GM19455 (cell line): ENCODE measurements around the gene LEFTY1.
A peak's percentile ranks its signal among the peaks of the same experiment; 100 is the strongest.
"Not testable (repeated sequence)": the region's sequence is repeated elsewhere in the genome, so short reads cannot be mapped to it uniquely, and the experiment has no call there.

ENCODE experiments used
- ATAC-seq: cut with Tn5 transposase; IDR thresholded peaks from one replicate; pipeline ENCODE4 v1.9.1; 2021; ENCODE audit not compliant: unreplicated experiment

LEFTY1 gene

GRCh38 chr1:225888898-225889601 lies at the start of gene LEFTY1:
Gene LEFTY1 (minus strand): TSS chr1:225889146. CDS start chr1:225889066, 80 bp downstream.
- ATAC-seq = no peak

- no peak for ATAC-seq
These were observed 48.4 kb upstream of the LEFTY1 start for GRCh38 chr1:225937048-225937968.

GRCh38 chr1:225936523-225936922 lies 47.6 kb upstream of the LEFTY1 start:
- no peak for ATAC-seq

- ATAC-seq = not testable (repeated sequence)
These were observed 47.1 kb upstream of the LEFTY1 start for GRCh38 chr1:225936086-225936485.

GRCh38 chr1:225934711-225935110 lies 45.8 kb upstream of the LEFTY1 start:
- no peak for ATAC-seq

GRCh38 chr1:225933072-225933471 lies 44.1 kb upstream of the LEFTY1 start:
- ATAC-seq = no peak

- no peak for ATAC-seq
These were observed 42.6 kb upstream of the LEFTY1 start for GRCh38 chr1:225931270-225932136.

GRCh38 chr1:225930566-225930965 lies 41.6 kb upstream of the LEFTY1 start:
- ATAC-seq = no peak

- not testable (repeated sequence) for ATAC-seq
These were observed 40.5 kb upstream of the LEFTY1 start for GRCh38 chr1:225929462-225929861.

GRCh38 chr1:225928186-225929175 lies 39.5 kb upstream of the LEFTY1 start:
- ATAC-seq = no peak

- no peak for ATAC-seq
These were observed 37.7 kb upstream of the LEFTY1 start for GRCh38 chr1:225926551-225927113.

GRCh38 chr1:225923692-225924555 lies 35.0 kb upstream of the LEFTY1 start, which contains the start of gene PYCR2:
Gene PYCR2 (minus strand): TSS chr1:225924250. CDS start chr1:225924110, 140 bp downstream.
- peak; percentile 98 for ATAC-seq

- ATAC-seq = no peak
These were observed 34.4 kb upstream of the LEFTY1 start for GRCh38 chr1:225923381-225923691.

GRCh38 chr1:225921734-225922709 lies 33.1 kb upstream of the LEFTY1 start:
- no peak for ATAC-seq

- ATAC-seq = no peak
These were observed 31.0 kb upstream of the LEFTY1 start for GRCh38 chr1:225919906-225920305.

- ATAC-seq = no peak
These were observed 29.3 kb upstream of the LEFTY1 start for GRCh38 chr1:225918280-225918679.

GRCh38 chr1:225917536-225917935 lies 28.6 kb upstream of the LEFTY1 start:
- no peak for ATAC-seq
